GM18861 (cell line): ENCODE data around the gene ANKLE2.
"Not testable (repeated sequence)": the region's sequence is repeated elsewhere in the genome, so short reads cannot be mapped to it uniquely, and the experiment has no call there.

Experiments
- ATAC-seq: cut with Tn5 transposase; IDR thresholded peaks from one replicate; pipeline ENCODE4 v1.9.1; 2021; ENCODE audit not compliant: unreplicated experiment

The ANKLE2 gene

DNA sequence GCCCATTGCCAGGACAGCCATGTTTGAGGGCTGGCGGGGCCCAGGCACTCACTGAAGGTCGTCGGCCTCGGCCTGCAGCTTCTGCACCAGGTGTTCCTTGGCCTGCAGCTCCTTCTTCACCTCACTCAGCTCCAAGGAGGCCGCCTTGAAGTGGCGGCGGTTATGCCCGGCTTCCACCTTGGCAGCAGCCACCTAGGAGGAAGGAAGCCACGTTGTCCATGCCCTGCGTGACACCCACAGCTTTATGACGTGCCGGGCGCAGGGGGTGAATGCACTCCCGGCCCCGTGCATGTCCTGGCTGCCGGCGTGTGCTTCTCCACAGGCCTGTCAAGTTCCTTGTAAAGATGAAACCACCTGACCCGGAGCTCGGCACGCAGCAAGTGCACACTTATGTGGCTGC, 16.0 kb upstream of the ANKLE2 start:
- no peak for ATAC-seq

DNA sequence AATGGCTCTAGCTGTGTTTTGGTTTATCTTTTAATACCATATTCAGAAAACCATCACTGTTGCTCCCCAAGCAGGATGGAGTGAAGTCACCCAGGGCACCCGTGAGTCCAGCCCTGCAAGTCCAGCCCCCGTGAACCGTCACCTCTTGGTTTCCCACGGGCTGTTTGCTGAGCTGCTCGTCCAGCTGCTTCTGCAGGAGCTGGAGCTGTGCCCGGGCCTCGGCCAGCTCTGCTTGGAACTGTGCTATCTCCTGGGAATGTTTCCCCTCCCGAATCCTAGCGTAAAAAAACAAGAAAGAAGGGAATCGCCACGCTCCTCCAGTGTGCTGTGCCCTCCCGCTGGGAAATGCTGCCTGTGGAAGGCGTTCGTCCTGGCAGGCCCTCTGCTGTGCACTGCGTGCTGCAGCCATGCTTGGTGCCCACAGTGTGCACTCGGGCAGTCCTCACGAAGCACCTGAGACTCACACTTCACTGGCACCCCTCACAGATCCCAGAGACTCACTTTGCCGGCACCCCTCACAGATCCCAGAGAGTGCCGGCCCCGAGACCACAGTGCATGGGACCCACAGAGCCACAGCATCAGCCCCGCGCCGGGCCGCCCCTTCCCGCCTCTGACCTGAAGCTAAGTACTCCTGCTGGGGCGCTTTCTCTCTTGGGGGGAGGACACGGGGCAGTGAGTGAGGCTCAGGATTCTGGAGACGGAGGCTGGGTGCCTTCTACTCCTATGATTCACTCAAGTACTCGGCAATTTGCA, 15.4 kb upstream of the ANKLE2 start:
- ATAC-seq: no peak

DNA sequence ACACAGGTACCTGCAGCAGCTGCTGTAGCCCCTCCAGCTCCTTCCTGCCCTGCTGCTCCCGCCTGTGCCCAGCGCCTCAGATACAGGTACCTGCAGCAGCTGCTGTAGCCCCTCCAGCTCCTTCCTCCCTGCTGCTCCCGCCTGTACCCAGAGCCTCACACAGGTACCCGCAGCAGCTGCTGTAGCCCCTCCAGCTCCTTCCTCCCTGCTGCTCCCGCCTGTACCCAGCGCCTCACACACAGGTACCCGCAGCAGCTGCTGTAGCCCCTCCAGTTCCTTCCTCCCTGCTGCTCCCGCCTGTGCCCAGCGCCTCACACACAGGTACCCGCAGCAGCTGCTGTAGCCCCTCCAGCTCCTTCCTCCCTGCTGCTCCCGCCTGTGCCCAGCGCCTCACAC, 14.6 kb upstream of the ANKLE2 start:
- not testable (repeated sequence) for ATAC-seq

- no peak for ATAC-seq
Measured at GRCh38 chr12:132775502-132776229, 14.0 kb upstream of the ANKLE2 start.

GRCh38 chr12:132774646-132775275, 13.1 kb upstream of the ANKLE2 start:
- no peak for ATAC-seq

DNA sequence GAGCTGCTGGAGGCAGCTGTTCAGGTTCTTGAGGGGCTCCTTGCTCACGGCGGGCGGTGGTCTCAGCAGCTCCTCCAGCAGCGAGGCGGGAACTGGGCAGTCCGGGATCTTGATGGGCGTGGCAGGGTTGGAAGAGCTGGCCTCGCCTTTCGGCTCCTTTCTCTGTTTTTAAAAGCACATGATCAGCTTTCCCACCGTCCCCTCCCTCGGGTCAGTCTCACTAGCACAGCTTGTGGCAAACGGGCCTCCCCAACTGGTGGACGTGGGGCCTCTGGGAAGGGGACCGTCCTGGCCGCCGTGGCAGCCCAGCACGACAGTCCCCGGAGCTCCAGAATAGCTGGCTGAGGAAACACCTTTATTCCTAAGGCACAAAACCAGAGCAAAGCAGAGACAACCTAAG, 12.5 kb upstream of the ANKLE2 start:
- no peak for ATAC-seq

GRCh38 chr12:132773077-132773955, 11.7 kb upstream of the ANKLE2 start:
- ATAC-seq: no peak

- ATAC-seq: no peak
Measured at GRCh38 chr12:132772606-132773005, 11.0 kb upstream of the ANKLE2 start.

DNA sequence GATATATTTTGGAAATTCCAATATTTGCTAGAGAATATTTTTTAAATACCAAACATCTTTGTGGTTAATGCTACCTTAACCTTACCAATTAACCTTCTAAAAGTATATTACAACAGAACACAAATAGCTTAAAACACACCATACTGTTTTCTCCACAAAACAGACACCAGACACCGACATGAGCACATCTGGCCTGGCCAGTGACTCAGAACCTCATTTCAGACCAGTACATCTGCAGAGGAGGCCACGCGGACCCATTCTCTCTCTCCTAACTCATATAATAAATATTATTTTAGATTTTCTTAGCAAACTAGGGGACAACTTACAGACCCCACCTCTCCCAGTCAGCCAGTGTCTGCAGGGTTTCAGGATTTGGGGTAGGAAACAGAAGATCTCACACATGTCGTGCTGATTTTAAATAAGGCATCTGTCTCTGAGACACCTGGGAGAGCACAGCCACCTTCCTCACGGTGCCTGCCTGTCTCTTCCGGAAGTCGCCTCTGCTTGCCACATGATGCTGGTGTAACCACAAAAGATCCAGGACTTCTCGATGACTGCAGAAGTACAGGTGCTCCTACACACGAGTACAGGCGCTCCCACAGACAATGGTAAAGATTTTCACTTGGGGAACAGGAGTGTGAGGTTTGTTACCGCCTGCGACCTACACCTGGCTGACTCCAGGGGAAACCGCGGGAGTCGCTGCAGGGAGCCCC, 9.7 kb upstream of the ANKLE2 start:
- ATAC-seq: no peak

- ATAC-seq: no peak
Measured at GRCh38 chr12:132766380-132767085, 4.9 kb upstream of the ANKLE2 start.

GRCh38 chr12:132765361-132765760, 3.7 kb upstream of the ANKLE2 start:
- ATAC-seq: no peak

GRCh38 chr12:132764231-132764630, 2.6 kb upstream of the ANKLE2 start:
- ATAC-seq: no peak

GRCh38 chr12:132761921-132762583, 420 bp upstream of the ANKLE2 start:
- ATAC-seq: peak; percentile 61

DNA sequence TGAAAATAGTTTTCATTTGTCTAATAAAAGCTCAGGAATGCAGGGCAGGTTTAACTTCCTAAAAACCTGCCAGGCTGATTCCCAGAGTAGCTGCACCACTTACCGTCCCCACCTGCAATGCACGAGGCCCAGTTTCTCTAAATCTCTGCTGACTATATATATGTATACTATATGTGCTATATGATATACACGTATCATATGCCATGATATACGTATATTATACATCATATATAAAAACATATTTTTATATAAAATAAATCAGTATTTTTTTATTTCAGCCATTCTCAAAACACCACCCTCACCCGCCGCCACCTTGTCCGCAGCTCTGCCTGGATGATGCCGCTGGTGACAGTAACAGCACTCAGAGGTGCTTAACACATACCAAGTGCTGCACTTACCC, 2.3 kb downstream of the ANKLE2 start:
- ATAC-seq: no peak

DNA sequence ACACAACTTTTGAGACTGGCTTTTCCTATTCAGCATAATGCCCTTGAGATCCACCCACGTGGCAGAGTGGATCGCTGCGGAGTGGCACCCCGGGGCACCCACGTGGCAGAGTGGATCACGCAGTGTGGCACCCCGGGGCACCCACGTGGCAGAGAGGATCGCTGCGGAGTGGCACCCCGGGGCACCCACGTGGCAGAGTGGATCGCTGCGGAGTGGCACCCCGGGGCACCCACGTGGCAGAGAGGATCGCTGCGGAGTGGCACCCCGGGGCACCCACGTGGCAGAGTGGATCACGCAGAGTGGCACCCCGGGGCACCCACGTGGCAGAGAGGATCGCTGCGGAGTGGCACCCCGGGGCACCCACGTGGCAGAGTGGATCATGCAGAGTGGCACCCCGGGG, 2.8 kb downstream of the ANKLE2 start:
- ATAC-seq: not testable (repeated sequence)

DNA sequence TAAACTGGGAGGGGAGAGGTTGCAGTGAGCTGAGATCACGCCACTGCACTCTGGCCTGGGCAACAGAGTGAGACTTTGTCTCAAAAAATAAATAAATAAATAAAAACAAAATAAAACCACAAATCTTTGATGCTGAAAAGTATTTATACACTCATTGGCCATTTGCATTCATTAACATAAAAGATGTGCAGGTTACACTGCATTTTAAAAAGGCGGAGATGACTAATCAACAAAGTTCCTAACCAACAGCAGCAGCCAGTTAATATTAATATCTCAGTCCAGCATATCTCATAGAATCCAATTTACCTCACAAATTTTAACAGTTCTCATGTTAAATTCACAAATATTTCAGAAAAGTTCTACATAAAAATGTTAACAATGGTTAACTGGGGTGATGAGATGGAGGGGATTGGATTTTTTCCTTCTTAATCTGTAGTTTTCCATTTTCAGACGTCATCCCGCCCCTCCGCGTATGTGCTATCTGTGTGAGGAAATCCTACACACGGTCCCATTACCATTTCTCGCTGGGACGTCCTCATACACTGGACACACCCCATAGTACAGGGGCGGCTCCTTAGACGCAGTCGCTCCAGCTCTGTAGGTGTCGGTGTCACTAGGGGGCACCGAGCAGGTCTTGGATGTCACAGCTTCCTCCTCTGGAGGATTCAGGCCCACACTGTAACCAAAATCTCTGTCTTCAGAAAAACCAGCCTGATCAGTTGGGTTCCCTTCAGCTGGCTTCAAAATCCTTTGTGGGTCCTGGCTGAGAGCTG, 7.3 kb downstream of the ANKLE2 start:
- no peak for ATAC-seq

DNA sequence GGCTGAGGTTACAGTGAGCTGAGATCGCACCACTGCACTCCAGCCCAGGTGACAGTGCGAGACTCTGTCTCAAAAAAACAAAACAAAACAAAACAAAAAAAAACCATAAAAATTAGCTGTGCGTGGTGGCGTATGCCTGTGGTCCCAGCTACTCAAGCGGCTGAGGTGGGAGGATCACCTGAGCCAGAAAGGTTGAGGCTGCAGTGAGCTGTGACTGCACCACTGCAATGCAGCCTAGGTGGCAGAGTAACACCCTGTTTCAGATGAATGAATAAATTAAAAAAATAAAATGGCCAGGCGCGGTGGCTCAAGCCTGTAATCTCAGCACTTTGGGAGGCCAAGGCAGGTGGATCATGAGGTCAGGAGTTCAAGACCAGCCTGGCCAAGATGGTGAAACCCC, 8.0 kb downstream of the ANKLE2 start:
- not testable (repeated sequence) for ATAC-seq

GRCh38 chr12:132748319-132748718, 13.3 kb downstream of the ANKLE2 start:
- ATAC-seq: no peak

DNA sequence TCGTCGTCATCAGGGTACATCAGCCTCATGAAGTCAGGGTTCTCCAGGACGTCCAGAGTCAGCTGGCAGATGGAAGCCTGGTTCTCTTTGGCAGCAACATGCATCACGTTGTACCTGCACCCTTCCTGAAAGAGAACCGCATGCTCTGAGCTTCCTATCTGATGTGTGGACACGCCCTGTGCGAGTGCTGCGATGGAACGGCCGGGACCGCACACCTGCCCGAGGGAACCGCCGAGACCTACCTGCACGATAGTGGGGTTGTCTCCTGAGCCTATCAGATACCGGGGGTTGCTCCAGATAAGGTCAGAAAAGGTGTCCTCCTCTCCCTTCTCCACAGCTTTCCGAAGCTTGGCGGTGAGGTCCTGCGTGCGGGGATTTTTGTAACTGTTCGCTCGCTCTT, 13.7 kb downstream of the ANKLE2 start:
- ATAC-seq: no peak
